Fibroblast of the conjunctiva (primary cell): ENCODE results near the gene ZNF724.

Experiments used
- DNase-seq: peaks from one replicate; pipeline ENCODE4 v3.0.0-alpha.2; 2010; ENCODE audit warnings: low read depth

ZNF724 gene

DNA sequence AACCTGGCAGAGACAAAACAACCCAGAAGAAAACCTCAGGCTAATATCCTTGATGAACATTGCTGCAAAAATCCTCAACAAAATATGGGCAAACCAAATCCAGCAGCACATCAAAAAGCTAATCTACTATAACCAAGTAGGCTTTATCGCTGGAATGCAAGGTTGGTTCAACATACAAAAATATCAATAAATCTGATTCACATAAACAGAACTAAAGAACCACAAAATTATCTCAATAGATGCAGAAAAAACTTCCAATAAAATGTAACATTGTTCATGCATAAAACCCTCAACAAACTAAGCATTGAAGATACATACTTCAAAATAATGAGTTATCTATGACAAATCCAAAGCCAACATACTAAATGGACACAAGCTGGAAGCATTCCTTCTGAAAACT, 8.8 kb downstream of the ZNF724 start:
- DNase-seq: no peak

DNA sequence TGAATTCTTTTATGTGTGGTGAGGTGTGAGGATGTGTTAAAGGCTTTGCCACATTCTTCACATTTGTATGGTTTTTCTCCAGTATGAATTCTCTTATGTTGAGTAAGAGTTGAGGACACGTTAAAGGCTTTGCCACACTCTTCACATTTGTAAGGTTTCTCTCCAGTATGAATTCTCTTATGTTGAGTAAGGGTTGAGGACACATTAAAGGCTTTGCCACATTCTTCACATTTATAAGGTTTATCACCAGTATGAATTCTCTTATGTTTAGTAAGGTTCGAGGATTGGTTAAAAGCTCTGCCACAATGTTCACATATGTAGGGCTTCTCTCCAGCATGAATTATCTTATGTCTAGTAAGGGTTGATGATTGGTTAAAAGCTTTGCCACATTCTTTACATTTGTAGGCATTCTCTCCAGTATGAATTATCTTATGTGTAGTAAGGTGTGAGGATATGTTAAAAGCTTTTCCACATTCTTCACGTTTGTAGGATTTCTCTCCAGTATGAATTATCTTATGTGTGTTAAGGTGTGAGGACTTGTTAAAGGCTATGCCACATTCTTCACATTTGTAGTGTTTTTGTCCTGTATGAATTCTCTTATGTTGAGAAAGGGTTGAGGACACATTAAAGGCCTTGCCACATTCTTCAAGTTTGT, 27.1 kb downstream of the ZNF724 start:
- no peak for DNase-seq

DNA sequence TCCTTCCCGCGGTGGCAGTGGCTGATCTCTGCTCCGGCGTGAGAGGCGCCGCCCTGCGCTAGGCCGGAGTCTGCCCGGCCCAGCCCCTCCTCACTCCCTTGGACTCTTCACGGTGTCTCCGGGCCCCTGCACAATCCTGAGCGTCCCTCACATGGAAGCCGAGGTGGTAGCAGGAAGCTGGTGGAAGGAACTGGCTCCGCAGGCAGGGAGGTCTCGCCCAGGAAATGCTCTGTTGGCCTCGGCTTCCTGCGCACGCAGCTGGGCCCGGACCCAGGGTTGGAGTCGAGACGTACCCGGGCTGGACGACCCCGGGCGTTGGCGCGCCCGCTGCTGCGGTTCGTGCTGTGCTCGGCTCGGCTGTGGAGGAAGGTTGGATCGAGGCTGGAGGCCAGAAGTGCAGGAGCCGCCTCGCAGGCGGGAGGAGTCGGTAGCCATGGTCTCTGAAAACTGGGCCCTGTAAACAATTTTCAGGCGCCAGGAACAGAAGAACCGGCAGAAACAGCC, 46.3 kb downstream of the ZNF724 start:
- DNase-seq: no peak

DNA sequence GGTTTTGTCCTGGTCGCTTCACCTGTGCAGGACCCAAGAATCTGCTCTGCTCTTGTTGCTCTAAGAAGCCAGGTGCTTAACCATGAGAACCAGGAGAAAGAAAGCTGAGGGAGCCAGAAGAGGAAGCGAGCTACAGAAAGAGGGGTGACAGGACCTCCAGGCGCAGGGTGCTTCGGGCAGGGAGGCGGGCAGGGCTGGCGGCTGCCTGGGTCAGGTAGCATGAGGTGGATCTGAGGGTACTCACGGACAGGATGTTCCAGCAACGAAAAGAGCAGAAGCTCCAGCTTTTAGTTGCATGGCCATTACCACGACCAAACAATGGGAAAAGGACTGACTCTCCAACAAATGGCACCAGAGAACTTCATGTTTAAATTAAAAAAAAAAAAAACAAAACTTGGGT, 59.9 kb downstream of the ZNF724 start:
- no peak for DNase-seq

DNA sequence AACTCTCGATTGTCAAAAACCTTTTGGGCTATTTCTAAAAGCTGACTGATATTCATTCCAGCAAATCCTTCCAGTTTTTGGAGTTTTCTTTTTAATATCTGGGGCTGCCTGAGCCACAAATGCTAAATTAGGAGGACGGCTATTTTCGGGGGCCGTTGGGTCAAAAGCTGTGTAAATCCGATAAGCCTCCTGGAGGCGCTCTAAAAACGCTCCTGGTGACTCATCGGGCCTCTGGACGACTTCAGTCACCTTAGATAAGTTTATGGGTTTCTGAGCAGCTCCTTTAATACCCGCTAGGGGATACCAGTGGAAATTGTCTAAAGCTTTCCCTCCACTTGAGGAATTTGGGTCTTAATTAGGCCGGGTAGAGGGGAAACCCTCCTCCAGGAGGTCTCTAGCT, 66.9 kb downstream of the ZNF724 start:
- DNase-seq: no peak
